ACHN (cell line): Measurements from ENCODE around the gene ATP9B.

Experiments used
- DNase-seq: peaks from one replicate; pipeline ENCODE4 v3.0.0-alpha.2; 2015
- in situ Hi-C: cut with HindIII; loops from 2 replicates; pipeline ENCODE4 v1.10.0; 2017; ENCODE audit warnings: low sequenced_read_pairs, low pct_ligation_motif_present, low pct_unique_long_range_greater_than_20kb

ATP9B gene

GRCh38 chr18:79182047-79182713, 113.0 kb downstream of the ATP9B start:
- in situ Hi-C loops = no loop called here
- DNase-seq = no peak

GRCh38 chr18:79185648-79186047, 116.5 kb downstream of the ATP9B start:
- in situ Hi-C loops = no loop called here
- no peak for DNase-seq

GRCh38 chr18:79186649-79187048, 117.5 kb downstream of the ATP9B start:
- no peak for DNase-seq
- in situ Hi-C loops = no loop called here

- in situ Hi-C loops = no loop called here
- DNase-seq = no peak
These were observed 118.5 kb downstream of the ATP9B start for GRCh38 chr18:79187532-79188277.

- in situ Hi-C loops = no loop called here
- DNase-seq = no peak
These were observed 122.2 kb downstream of the ATP9B start for GRCh38 chr18:79191418-79191817.

- in situ Hi-C loops = no loop called here
These were observed 122.8 kb downstream of the ATP9B start for GRCh38 chr18:79191956-79192355.

GRCh38 chr18:79193826-79194225, 124.6 kb downstream of the ATP9B start:
- in situ Hi-C loops = no loop called here
- no peak for DNase-seq

More at GRCh38 chr18:79191956-79192355, 122.8 kb downstream of the ATP9B start:
- DNase-seq = no peak

- no peak for DNase-seq
These were observed 126.8 kb downstream of the ATP9B start for GRCh38 chr18:79195716-79196683.

GRCh38 chr18:79197531-79197930, 128.3 kb downstream of the ATP9B start:
- DNase-seq = no peak
- in situ Hi-C loops = no loop called here

More at GRCh38 chr18:79195716-79196683, 126.8 kb downstream of the ATP9B start:
- in situ Hi-C loops = no loop called here

- in situ Hi-C loops = no loop called here
- DNase-seq = no peak
These were observed 130.6 kb downstream of the ATP9B start for GRCh38 chr18:79199691-79200374.

GRCh38 chr18:79200546-79201268, 131.5 kb downstream of the ATP9B start:
- in situ Hi-C loops = no loop called here
- DNase-seq = peak; percentile 51

- in situ Hi-C loops = no loop called here
- DNase-seq = peak; percentile 41
These were observed 133.9 kb downstream of the ATP9B start for GRCh38 chr18:79203017-79203605.

- no peak for DNase-seq
- in situ Hi-C loops = no loop called here
These were observed 136.0 kb downstream of the ATP9B start for GRCh38 chr18:79204889-79205807.

GRCh38 chr18:79206444-79206843, 137.2 kb downstream of the ATP9B start:
- in situ Hi-C loops = no loop called here
- DNase-seq = no peak

- in situ Hi-C loops = no loop called here
- no peak for DNase-seq
These were observed 139.7 kb downstream of the ATP9B start for GRCh38 chr18:79208906-79209305.

GRCh38 chr18:79210002-79210910, 141.1 kb downstream of the ATP9B start:
- DNase-seq = no peak
- in situ Hi-C loops = no loop called here
